G401.6 (cell line): Measurements from ENCODE around the gene EPHX1.
"Not testable (repeated sequence)": the region's sequence is repeated elsewhere in the genome, so short reads cannot be mapped to it uniquely, and the experiment has no call there.

ENCODE experiments used
- FAIRE-seq: peaks from 2 replicates; lab custom pipeline; 2012; peaks lifted over from hg19 to GRCh38; lab: Jason Lieb, UNC

EPHX1 gene

GRCh38 chr1:225777583-225778336, 32.2 kb upstream of the EPHX1 start, which contains the start of gene SRP9:
TSS of gene SRP9 (plus strand) at chr1:225777826. CDS start at chr1:225777941, 115 bp downstream.
- FAIRE-seq = peak; percentile 99

DNA sequence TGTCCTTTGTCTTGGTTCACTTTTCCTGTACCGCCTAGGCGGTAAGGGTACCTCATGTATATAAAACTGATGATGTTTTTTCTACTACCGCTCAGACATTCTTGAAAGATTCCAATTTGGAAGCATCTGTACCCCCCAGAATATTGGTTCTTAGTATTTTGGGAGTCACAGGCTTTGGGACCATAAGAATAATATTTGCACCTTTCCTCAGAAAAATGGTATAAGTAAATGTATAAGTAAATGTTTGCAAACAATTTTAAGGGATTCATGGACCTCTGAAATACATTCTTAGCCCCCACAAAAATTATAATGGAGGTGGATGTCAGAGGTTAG, 31.6 kb upstream of the EPHX1 start:
- no peak for FAIRE-seq

GRCh38 chr1:225779165-225779564, 30.8 kb upstream of the EPHX1 start:
- FAIRE-seq = not testable (repeated sequence)

- FAIRE-seq = no peak
Measured at GRCh38 chr1:225780134-225780533, 29.8 kb upstream of the EPHX1 start.

DNA sequence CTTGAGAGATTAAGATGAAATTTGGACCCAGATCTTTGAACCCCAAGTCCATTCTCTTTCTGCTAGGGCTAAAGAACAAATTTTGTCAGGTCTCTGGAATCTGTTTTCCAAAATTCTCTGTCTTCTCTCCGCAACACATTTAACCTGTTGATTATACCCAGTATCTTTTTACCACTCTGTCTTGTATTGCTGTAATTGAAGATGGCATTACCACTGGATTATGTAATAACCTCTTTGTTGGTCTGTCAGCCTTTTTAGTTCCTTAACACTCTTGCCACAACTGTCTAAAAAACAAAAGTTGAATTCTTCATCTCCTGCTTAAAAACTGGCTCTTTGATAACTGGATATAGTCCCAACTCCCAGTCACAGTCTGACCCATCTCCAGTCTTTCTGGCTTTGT, 29.3 kb upstream of the EPHX1 start:
- no peak for FAIRE-seq

DNA sequence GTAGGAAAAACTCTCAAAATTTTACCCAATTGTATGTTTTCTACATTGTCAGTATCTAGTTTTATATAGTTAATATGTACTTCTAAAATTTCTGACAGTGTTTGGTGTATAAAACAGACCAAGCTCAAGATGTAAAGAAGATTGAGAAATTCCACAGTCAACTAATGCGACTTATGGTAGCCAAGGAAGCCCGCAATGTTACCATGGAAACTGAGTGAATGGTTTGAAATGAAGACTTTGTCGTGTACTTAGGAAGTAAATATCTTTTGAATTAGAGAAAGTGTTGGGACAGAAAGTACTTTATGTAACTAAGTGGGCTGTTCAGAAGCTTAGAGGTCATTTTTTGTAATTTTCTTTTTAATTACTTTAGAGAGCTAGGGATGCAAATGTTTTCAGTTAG, 20.8 kb upstream of the EPHX1 start:
- peak; percentile 46 for FAIRE-seq

- no peak for FAIRE-seq
Measured at GRCh38 chr1:225794954-225795353, 15.0 kb upstream of the EPHX1 start.

DNA sequence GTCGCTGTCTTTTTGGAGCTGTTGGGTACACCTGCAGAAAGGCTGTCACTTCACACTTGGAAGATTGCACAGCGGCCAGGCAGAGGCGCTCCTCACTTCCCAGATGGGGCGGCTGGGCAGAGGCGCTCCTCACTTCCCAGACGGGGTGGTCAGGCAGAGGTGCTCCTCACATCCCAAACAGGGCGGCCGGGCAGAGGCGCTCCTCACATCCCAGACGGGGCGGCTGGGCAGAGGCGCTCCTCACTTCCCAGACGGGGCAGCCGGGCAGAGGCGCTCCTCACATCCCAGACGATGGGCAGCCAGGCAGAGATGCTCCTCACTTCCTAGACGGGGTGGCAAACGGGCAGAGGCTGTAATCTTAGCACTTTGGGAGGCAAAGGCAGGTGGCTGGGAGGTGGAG, 13.8 kb upstream of the EPHX1 start:
- not testable (repeated sequence) for FAIRE-seq

- not testable (repeated sequence) for FAIRE-seq
Measured at GRCh38 chr1:225801146-225801545, 8.8 kb upstream of the EPHX1 start.

GRCh38 chr1:225806249-225806648, 3.7 kb upstream of the EPHX1 start:
- FAIRE-seq = no peak

GRCh38 chr1:225806736-225807135, 3.2 kb upstream of the EPHX1 start:
- FAIRE-seq = not testable (repeated sequence)

DNA sequence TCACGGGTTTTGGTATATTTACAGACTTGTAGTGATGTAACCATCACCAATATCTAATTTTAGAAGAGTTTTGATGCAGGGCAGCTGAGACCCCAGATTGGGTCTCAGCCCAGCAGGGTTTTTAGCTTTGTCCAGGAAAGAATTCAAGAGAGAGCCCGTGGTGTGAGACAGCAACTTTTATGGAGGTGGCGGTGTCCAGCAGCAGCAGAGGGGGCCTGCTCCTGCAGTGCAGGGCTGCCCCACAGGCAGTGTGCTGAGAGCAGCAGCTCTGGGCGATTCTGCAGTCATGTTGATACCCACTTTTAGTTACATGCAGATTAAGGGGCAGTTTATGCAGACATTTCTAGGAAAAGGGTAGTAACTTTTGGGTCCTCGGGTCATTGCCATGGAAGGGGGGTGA, 1.8 kb upstream of the EPHX1 start:
- no peak for FAIRE-seq

- FAIRE-seq = not testable (repeated sequence)
Measured at GRCh38 chr1:225810579-225811538, 935 bp downstream of the EPHX1 start.

GRCh38 chr1:225811622-225812487, 1.9 kb downstream of the EPHX1 start:
- no peak for FAIRE-seq

- FAIRE-seq = no peak
Measured at GRCh38 chr1:225812488-225813213, 2.7 kb downstream of the EPHX1 start.

DNA sequence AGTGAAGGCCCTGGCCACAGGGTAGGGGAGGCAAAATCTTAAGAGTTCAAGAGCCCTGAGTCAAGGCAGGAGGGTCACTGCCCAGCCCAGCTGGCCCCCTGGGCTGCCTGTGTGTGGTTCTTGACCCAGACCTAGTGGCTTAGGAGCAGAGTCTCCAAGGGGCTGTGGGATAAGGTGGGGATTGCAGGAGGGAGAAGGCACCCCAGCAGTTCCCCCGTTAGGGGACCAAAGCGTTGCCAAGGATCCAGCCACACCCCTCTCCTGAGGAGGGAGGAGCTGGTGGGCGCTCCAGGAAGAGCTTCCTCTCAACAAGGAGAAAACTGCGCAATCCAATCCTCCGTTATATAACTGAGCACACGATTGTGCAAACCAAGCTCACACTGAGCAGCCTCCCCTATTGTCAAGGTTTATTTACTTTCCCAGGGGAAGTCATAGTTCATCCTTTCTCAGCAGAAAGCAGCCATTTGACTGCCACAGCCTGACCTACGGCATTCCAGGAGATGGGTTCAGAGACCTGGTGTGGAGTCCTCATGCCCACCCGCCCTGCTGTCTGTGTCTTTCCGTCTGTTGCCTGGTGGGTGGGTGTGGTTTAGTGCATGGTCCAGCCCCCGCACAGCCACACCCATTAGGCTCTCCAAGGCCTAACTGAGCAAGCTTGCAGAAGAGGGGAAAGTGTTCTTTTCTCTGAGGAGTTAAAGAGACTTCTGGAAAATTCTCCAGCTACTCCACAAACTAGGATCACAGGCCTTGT, 3.5 kb downstream of the EPHX1 start:
- no peak for FAIRE-seq

DNA sequence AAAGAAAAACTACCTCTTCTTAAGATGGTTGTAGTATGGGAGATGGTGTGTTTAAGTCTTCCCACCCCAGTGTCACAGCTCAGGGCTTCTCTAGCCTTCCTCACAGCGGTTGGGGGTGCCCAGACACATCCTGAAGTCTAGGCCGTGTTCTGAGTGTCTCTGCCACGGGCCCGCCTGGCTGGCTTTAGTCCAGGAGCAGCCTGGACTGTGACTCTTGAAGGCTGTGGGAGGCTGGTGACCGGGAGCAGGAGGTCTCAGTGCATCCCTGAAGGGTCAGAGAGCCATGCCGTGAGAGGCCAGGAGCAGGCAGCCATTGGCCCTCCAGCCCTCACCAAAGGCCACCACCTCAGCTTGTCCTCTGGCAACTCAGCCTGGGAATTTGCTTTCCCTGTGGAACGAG, 4.5 kb downstream of the EPHX1 start:
- no peak for FAIRE-seq

- not testable (repeated sequence) for FAIRE-seq
Measured at GRCh38 chr1:225815090-225815489, 5.2 kb downstream of the EPHX1 start.

DNA sequence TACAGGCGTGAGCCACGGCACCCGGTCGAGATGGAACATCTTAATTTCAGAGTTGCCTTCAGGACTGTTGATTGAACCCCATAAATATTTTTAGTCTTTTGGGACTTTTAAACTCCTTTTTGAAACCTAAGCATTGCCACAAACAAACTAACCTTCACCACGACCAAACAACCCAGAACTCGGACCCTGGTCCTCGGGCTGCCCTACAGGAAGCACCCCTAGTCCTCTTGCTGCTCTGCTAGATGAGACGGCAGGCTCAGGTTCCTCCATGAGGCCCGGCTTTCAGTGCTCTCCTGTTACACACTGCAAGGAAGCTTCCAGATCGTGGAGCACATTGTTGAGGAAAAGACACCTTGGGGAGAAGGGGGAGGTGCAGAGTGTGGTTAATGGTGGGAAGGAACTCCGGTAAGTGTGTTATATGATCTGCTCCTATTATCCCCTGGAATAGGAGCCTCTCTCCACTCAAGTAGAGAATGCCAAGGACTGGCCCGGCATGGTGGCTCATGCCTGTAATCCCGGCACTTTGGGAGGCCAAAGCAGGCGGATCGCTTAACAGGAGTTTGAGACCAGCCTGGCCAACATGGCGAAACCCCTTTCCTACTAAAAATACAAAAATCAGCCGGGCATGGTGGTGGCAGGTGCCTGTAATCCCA, 5.7 kb downstream of the EPHX1 start:
- no peak for FAIRE-seq
